Measurements from ENCODE around the gene CCL19.

Gene CCL19

GRCh38 chr9:34693560-34693959 is 2.5 kb upstream of the CCL19 start:
- no peaks in the 10 kb centered on the region for H3K79me2 ChIP-seq (ENCODE audit: low read length)
- H3K36me3 ChIP-seq (replicated peaks; ENCODE audit: low read depth, low read length): no peaks in the 10 kb centered on the region
- no peak overlapping the region for H3K4me3 ChIP-seq (ENCODE audit: low read length)
- no peaks in the 10 kb centered on the region for H3K9me3 ChIP-seq (ENCODE audit: insufficient read depth, low read length)
- H2AFZ ChIP-seq (ENCODE audit: low read depth, low read length): no peak overlapping the region
- H3K4me2 ChIP-seq (ENCODE audit: low read length): no peak overlapping the region
- H4K20me1 ChIP-seq (ENCODE audit: insufficient read depth, low read length): no peaks in the 10 kb centered on the region
- no peak overlapping the region for H3K27ac ChIP-seq (ENCODE audit: low read length)
- no peak overlapping the region for H3K9ac ChIP-seq (ENCODE audit: low read length)
- TF ChIP-seq CTCF (IDR thresholded peaks at IDR 0.05; ENCODE audit: low read depth, low read length): no peak
- no peak for TF ChIP-seq EZH2phosphoT487 (IDR thresholded peaks at IDR 0.05; ENCODE audit: low read depth)
- 0 out of 2 replicates have a peak, but pooled peaks cover 4% of the 10 kb centered on the region for H3K27me3 ChIP-seq (ENCODE audit: low read depth, low read length)
- peaks cover 3% of the 10 kb centered on the region; the same call in 1 of the 2 replicates for H3K4me1 ChIP-seq (ENCODE audit: low read length)

GRCh38 chr9:34691936-34692315 is 850 bp upstream of the CCL19 start:
- Histone ChIP-seq H3K4me3 (ENCODE audit: low read length) (no peak overlapping the region), H3K9ac (ENCODE audit: low read length) (no peak overlapping the region), H3K9me3 (ENCODE audit: insufficient read depth, low read length) (no peaks in the 10 kb centered on the region), H3K27ac (ENCODE audit: low read length) (no peak overlapping the region), H3K4me2 (ENCODE audit: low read length) (no peak overlapping the region), H3K4me1 (ENCODE audit: low read length) (peaks cover 10% of the 10 kb centered on the region), H3K27me3 (ENCODE audit: low read depth, low read length) (no peaks in the 10 kb centered on the region), H4K20me1 (ENCODE audit: insufficient read depth, low read length) (no peaks in the 10 kb centered on the region), H3K79me2 (ENCODE audit: low read length) (no peaks in the 10 kb centered on the region), H2AFZ (ENCODE audit: low read depth, low read length) (no peak overlapping the region), H3K36me3 (replicated peaks; ENCODE audit: low read depth, low read length) (no peaks in the 10 kb centered on the region)
- TF ChIP-seq EZH2phosphoT487 (IDR thresholded peaks at IDR 0.05; ENCODE audit: low read depth): no peak
- TF ChIP-seq CTCF (IDR thresholded peaks at IDR 0.05; ENCODE audit: low read depth, low read length): no peak

- Histone ChIP-seq H3K27ac (ENCODE audit: low read length) (no peak overlapping the region), H3K9ac (ENCODE audit: low read length) (no peak overlapping the region), H3K36me3 (replicated peaks; ENCODE audit: low read depth, low read length) (no peaks in the 10 kb centered on the region), H3K4me2 (ENCODE audit: low read length) (no peak overlapping the region), H3K79me2 (ENCODE audit: low read length) (no peaks in the 10 kb centered on the region), H3K9me3 (ENCODE audit: insufficient read depth, low read length) (no peaks in the 10 kb centered on the region), H4K20me1 (ENCODE audit: insufficient read depth, low read length) (no peaks in the 10 kb centered on the region), H3K4me1 (ENCODE audit: low read length) (peaks cover 19% of the 10 kb centered on the region), H3K27me3 (ENCODE audit: low read depth, low read length) (no peaks in the 10 kb centered on the region), H2AFZ (ENCODE audit: low read depth, low read length) (no peak overlapping the region), H3K4me3 (ENCODE audit: low read length) (no peak overlapping the region)
- TF ChIP-seq CTCF (IDR thresholded peaks at IDR 0.05; ENCODE audit: low read depth, low read length) (no peak), EZH2phosphoT487 (IDR thresholded peaks at IDR 0.05; ENCODE audit: low read depth) (no peak)
Observed at GRCh38 chr9:34689512-34689911, 1.6 kb downstream of the CCL19 start.

- H3K79me2 ChIP-seq (ENCODE audit: low read length): no peaks in the 10 kb centered on the region
Observed at GRCh38 chr9:34689116-34689470, 2.0 kb downstream of the CCL19 start.

More at GRCh38 chr9:34689116-34689470, 2.0 kb downstream of the CCL19 start:
- Histone ChIP-seq H3K9ac (ENCODE audit: low read length) (no peak overlapping the region), H3K27me3 (ENCODE audit: low read depth, low read length) (no peaks in the 10 kb centered on the region), H3K27ac (ENCODE audit: low read length) (no peak overlapping the region), H3K9me3 (ENCODE audit: insufficient read depth, low read length) (no peaks in the 10 kb centered on the region), H4K20me1 (ENCODE audit: insufficient read depth, low read length) (no peaks in the 10 kb centered on the region), H3K4me3 (ENCODE audit: low read length) (no peak overlapping the region), H3K4me1 (ENCODE audit: low read length) (peaks cover 23% of the 10 kb centered on the region), H3K36me3 (replicated peaks; ENCODE audit: low read depth, low read length) (no peaks in the 10 kb centered on the region), H2AFZ (ENCODE audit: low read depth, low read length) (no peak overlapping the region), H3K4me2 (ENCODE audit: low read length) (no peak overlapping the region)
- no peak for TF ChIP-seq EZH2phosphoT487 (IDR thresholded peaks at IDR 0.05; ENCODE audit: low read depth)
- no peak for TF ChIP-seq CTCF (IDR thresholded peaks at IDR 0.05; ENCODE audit: low read depth, low read length)
